Liver (tissue), 9 donors: Measurements from ENCODE around the gene SIL1. TPM values are rescaled to one million over a fixed set of nuclear protein-coding genes. Genes with fewer than 3 reads are reported as not detected.
"Not testable (repeated sequence)": the region's sequence is repeated elsewhere in the genome, so short reads cannot be mapped to it uniquely, and the experiment has no call there.

ENCODE experiments used
- DNase-seq: peaks from one replicate; pipeline ENCODE4 v3.0.0-alpha.2; 2017; ENCODE audit warnings: low spot score
- H3K27ac ChIP-seq, 2 donors: one replicate each; pipeline ENCODE4 v1.7.0; 2013; ENCODE audit warnings: inconsistent platforms in 2 of 2, low read length in 2 of 2, control low read depth in 1 of 2, low read depth in 1 of 2, mild to moderate bottlenecking in 1 of 2
- H3K27me3 ChIP-seq, 4 donors: one replicate each; pipeline versions ENCODE4 v1.6.1 to v1.7.0; 2013; ENCODE audit warnings: low read length in 3 of 4, inconsistent platforms in 1 of 4, mild to moderate bottlenecking in 1 of 4, moderate library complexity in 1 of 4; ENCODE audit not compliant: control insufficient read depth in 4 of 4, insufficient read depth in 4 of 4
- H3K36me3 ChIP-seq, 4 donors: one replicate each; pipeline versions ENCODE4 v1.6.1 to v1.7.0; 2013; ENCODE audit warnings: low read length in 3 of 4, mild to moderate bottlenecking in 3 of 4, low read depth in 1 of 4, moderate library complexity in 1 of 4; ENCODE audit not compliant: control insufficient read depth in 4 of 4, insufficient read depth in 3 of 4
- H3K4me1 ChIP-seq, 4 donors: one replicate each; pipeline versions ENCODE4 v1.6.1 to v1.7.0; 2013; ENCODE audit warnings: low read length in 3 of 4, mild to moderate bottlenecking in 3 of 4, moderate library complexity in 1 of 4; ENCODE audit not compliant: control insufficient read depth in 4 of 4, insufficient read depth in 4 of 4
- H3K4me3 ChIP-seq, 3 donors: one replicate each; pipeline versions ENCODE4 v1.6.1 to v1.7.0; 2013; ENCODE audit warnings: low read length in 3 of 3, control low read depth in 1 of 3, low read depth in 1 of 3, mild to moderate bottlenecking in 1 of 3
- H3K9ac ChIP-seq, 2 donors: one replicate each; pipeline ENCODE4 v1.7.0; 2013; ENCODE audit warnings: low read length in 2 of 2, mild to moderate bottlenecking in 2 of 2, moderate library complexity in 2 of 2, control low read depth in 1 of 2, low read depth in 1 of 2
- H3K9me3 ChIP-seq, 4 donors: one replicate each; pipeline versions ENCODE4 v1.6.1 to v1.7.0; 2013; ENCODE audit warnings: low read length in 3 of 4; ENCODE audit not compliant: control insufficient read depth in 4 of 4
- CTCF ChIP-seq: fragments of 150-350 bp; IDR thresholded peaks from 2 replicates; pipeline ENCODE4 v1.5.1; 2017; ENCODE audit warnings: improper control_type of control experiment, low read depth, low read length; ENCODE audit not compliant: missing input control
- EGR1 ChIP-seq, 2 donors: IDR thresholded peaks; 2 replicates each; pipeline ENCODE4 v1.6.1; 2016 to 2018; ENCODE audit warnings: antibody characterized with exemption in 2 of 2, low read depth in 2 of 2
- FOXA2 ChIP-seq: IDR thresholded peaks from 2 replicates; pipeline ENCODE4 v1.6.1; 2016; ENCODE audit warnings: antibody characterized with exemption
- GABPA ChIP-seq, 2 donors: IDR thresholded peaks in 1 of 2; conservative IDR thresholded peaks in 1 of 2; 2 replicates each; pipeline ENCODE4 v1.6.1; 2016; ENCODE audit warnings: antibody characterized with exemption in 2 of 2, mild to moderate bottlenecking in 1 of 2, moderate library complexity in 1 of 2
- HNF4A ChIP-seq, 2 donors: conservative IDR thresholded peaks; 2 replicates each; pipeline ENCODE4 v1.6.1; 2016; ENCODE audit warnings: antibody characterized with exemption in 2 of 2, mild to moderate bottlenecking in 2 of 2
- HNF4G ChIP-seq: IDR thresholded peaks from 2 replicates; pipeline ENCODE4 v1.6.1; 2016; ENCODE audit warnings: antibody characterized with exemption
- RAD21 ChIP-seq, 2 donors: IDR thresholded peaks; 2 replicates each; pipeline ENCODE4 v1.6.1; 2016; ENCODE audit warnings: antibody characterized with exemption in 2 of 2, mild to moderate bottlenecking in 2 of 2
- RXRA ChIP-seq, 2 donors: IDR thresholded peaks; 2 replicates each; pipeline ENCODE4 v1.6.1; 2017 to 2018; ENCODE audit warnings: antibody characterized with exemption in 2 of 2, mild to moderate bottlenecking in 1 of 2
- SP1 ChIP-seq: IDR thresholded peaks from 2 replicates; pipeline ENCODE4 v1.6.1; 2018; ENCODE audit warnings: antibody characterized with exemption, mild to moderate bottlenecking
- WGBS: extraction: QIAGEN DNeasy Blood & Tissue Kit; methylation state at CpG from one replicate; pipeline ENCODE4 v1.1.7; 2013; 5-methylcytosine and 5-hydroxymethylcytosine counted together
- polyA plus RNA-seq, 2 donors: library from polyadenylated mRNA; stranded (reverse) in 1 of 2; unstranded in 1 of 2; fragments of 200-250 nt in 1 of 2; fragments of >200 nt in 1 of 2; fragmentation: Nextera tagmentation in 1 of 2; extraction: Ambion mirVana in 1 of 2; gene quantifications; one replicate each; pipeline versions ENCODE4 v1.2.1 to v1.2.3, GENCODE V29; 2013 to 2015
- total RNA-seq, 2 donors: library from RNA; depleted of rRNA; stranded (reverse); fragments of >200 nt; gene quantifications; one replicate each; pipeline ENCODE4 v1.2.3, GENCODE V29; 2014
- TF ChIP-seq, protein P1 (sequence below): IDR thresholded peaks from 2 replicates; pipeline ENCODE4 v1.6.1; 2016; ENCODE audit warnings: antibody characterized with exemption
- TF ChIP-seq, protein P2 (sequence below): IDR thresholded peaks from 2 replicates; pipeline ENCODE4 v1.6.1; 2016; ENCODE audit warnings: antibody characterized with exemption, mild to moderate bottlenecking
- TF ChIP-seq, protein P3 (sequence below): IDR thresholded peaks from 2 replicates; pipeline ENCODE4 v1.6.1; 2016; ENCODE audit warnings: antibody characterized with exemption
- donor health status: healthy.
- donor health status: healthy.
- donor health status: healthy.
- donor health status: healthy.
- donor health status: healthy.

Gene SIL1
- total and polyA plus RNA-seq, 4 donors, result 38.1 to 95.1 (median 76.2) TPM

DNA sequence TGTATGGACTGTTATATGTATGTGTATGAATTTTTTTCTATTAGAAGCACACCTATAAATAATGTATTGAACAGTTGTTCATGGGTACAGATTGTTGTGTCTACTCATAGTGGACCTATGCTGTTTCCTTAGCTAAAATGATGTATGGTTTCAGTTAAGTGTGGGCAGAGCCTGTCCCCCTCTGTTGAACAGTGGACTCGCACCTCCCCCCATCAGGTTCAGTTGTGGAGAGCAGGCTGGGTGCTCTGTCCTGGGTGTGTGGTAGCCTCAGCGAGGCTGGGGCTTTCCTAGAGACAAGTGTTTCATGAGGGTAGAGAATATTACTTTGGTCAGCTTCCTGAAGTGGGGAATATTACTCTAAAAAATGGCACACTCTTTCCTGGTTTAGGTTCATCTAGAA lies 275.7 kb downstream of the SIL1 start:
- 98% methylated on average over 2 of the region's 2 CpGs for WGBS
- DNase-seq, result no peak
- H3K9me3 ChIP-seq, result no peaks in the 10 kb centered on the region
- peaks cover 10 to 33% (median 17%) of the 10 kb centered on the region in 4 donors for H3K36me3 ChIP-seq
- no peak overlapping the region for H3K4me3 ChIP-seq
- TF ChIP-seq, protein P1, sequence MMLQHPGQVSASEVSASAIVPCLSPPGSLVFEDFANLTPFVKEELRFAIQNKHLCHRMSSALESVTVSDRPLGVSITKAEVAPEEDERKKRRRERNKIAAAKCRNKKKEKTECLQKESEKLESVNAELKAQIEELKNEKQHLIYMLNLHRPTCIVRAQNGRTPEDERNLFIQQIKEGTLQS, result no peak
- TF ChIP-seq HNF4A (conservative IDR thresholded peaks at IDR 0.05), result no peak
- TF ChIP-seq SP1, result no peak
- TF ChIP-seq CTCF, result no peak
- TF ChIP-seq RXRA (IDR thresholded peaks at IDR 0.05), result no peak
- TF ChIP-seq HNF4G, result no peak
- TF ChIP-seq, protein P2, sequence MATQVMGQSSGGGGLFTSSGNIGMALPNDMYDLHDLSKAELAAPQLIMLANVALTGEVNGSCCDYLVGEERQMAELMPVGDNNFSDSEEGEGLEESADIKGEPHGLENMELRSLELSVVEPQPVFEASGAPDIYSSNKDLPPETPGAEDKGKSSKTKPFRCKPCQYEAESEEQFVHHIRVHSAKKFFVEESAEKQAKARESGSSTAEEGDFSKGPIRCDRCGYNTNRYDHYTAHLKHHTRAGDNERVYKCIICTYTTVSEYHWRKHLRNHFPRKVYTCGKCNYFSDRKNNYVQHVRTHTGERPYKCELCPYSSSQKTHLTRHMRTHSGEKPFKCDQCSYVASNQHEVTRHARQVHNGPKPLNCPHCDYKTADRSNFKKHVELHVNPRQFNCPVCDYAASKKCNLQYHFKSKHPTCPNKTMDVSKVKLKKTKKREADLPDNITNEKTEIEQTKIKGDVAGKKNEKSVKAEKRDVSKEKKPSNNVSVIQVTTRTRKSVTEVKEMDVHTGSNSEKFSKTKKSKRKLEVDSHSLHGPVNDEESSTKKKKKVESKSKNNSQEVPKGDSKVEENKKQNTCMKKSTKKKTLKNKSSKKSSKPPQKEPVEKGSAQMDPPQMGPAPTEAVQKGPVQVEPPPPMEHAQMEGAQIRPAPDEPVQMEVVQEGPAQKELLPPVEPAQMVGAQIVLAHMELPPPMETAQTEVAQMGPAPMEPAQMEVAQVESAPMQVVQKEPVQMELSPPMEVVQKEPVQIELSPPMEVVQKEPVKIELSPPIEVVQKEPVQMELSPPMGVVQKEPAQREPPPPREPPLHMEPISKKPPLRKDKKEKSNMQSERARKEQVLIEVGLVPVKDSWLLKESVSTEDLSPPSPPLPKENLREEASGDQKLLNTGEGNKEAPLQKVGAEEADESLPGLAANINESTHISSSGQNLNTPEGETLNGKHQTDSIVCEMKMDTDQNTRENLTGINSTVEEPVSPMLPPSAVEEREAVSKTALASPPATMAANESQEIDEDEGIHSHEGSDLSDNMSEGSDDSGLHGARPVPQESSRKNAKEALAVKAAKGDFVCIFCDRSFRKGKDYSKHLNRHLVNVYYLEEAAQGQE, result no peak
- TF ChIP-seq RAD21 (IDR thresholded peaks at IDR 0.05), result no peak
- no peak for TF ChIP-seq EGR1 (IDR thresholded peaks at IDR 0.05; ENCODE audit: low read depth in 2 of 2)
- TF ChIP-seq GABPA (IDR thresholded peaks at IDR 0.05 in 1 of 2, conservative IDR thresholded peaks at IDR 0.05 in 1 of 2), result no peak
- TF ChIP-seq FOXA2, result no peak
- TF ChIP-seq, protein P3, sequence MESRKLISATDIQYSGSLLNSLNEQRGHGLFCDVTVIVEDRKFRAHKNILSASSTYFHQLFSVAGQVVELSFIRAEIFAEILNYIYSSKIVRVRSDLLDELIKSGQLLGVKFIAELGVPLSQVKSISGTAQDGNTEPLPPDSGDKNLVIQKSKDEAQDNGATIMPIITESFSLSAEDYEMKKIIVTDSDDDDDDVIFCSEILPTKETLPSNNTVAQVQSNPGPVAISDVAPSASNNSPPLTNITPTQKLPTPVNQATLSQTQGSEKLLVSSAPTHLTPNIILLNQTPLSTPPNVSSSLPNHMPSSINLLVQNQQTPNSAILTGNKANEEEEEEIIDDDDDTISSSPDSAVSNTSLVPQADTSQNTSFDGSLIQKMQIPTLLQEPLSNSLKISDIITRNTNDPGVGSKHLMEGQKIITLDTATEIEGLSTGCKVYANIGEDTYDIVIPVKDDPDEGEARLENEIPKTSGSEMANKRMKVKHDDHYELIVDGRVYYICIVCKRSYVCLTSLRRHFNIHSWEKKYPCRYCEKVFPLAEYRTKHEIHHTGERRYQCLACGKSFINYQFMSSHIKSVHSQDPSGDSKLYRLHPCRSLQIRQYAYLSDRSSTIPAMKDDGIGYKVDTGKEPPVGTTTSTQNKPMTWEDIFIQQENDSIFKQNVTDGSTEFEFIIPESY, result no peak
- H3K9ac ChIP-seq, result no peak overlapping the region
- no peaks in the 10 kb centered on the region for H3K27me3 ChIP-seq
- no peak overlapping the region for H3K27ac ChIP-seq
- H3K4me1 ChIP-seq, result peaks cover 0 to 4% (median under 1%) of the 10 kb centered on the region in 4 donors

GRCh38 chr5:138921362-138921761 lies 276.8 kb downstream of the SIL1 start:
- 95% methylated on average over 2 of the region's 2 CpGs for WGBS
- not testable (repeated sequence) for H3K4me1 ChIP-seq, H3K27ac ChIP-seq, H3K9ac ChIP-seq, H3K9me3 ChIP-seq, DNase-seq, H3K27me3 ChIP-seq, H3K4me3 ChIP-seq
- peaks cover 8 to 27% (median 17%) of the 10 kb centered on the region in 4 donors for H3K36me3 ChIP-seq
